A549 (cell line): ENCODE data around the gene LINGO4. TPM values are rescaled to one million over a fixed set of nuclear protein-coding genes. Genes with fewer than 3 reads are reported as not detected.

ENCODE experiments used
- ATAC-seq, 2 experiments: fragments of 200-7000 bp in 1 of 2; fragments of >200 bp in 1 of 2; cut with Nextera tagmentation in 1 of 2; cut with Tn5 transposase in 1 of 2; 3 replicates each; pipeline versions ENCODE4 v1.8.0 to v1.9.1; 2018 to 2020; ENCODE audit warnings: mild to moderate bottlenecking in 1 of 2, moderate library complexity in 1 of 2
- CTCF ChIA-PET: fragments of 300-600 bp; sonication (Branson Sonifier 250); formaldehyde crosslinking; extraction: SDS; loops from one replicate; lab custom pipeline; 2021; ENCODE audit warnings: antibody characterized with exemption, inconsistent platforms; lab: Yijun Ruan, JAX
- POLR2A ChIA-PET: fragments of 350-600 bp; formaldehyde crosslinking; extraction: SDS; loops from one replicate; lab custom pipeline; 2021; ENCODE audit warnings: antibody characterized with exemption, inconsistent platforms; lab: Yijun Ruan, JAX
- DNase-seq, 2 experiments: peaks; one replicate each; pipeline versions ENCODE4 v3.0.0 to v3.0.0-alpha.2; 2011 to 2016; ENCODE audit warnings: low read depth in 1 of 2, low spot score in 1 of 2
- FAIRE-seq: peaks from 2 replicates; lab custom pipeline; 2011; peaks lifted over from hg19 to GRCh38; lab: Jason Lieb, UNC
- H3K27ac ChIP-seq, 2 experiments: fragments of >200 bp; sonication (Bioruptor Twin); formaldehyde crosslinking; 3 replicates each; pipeline ENCODE4 v1.5.1; 2016 to 2017
- H3K4me1 ChIP-seq: fragments of >200 bp; sonication (Bioruptor Twin); formaldehyde crosslinking; 3 replicates; pipeline ENCODE4 v1.6.1; 2016
- H3K4me2 ChIP-seq: fragments of >200 bp; sonication (Bioruptor Twin); formaldehyde crosslinking; 3 replicates; pipeline ENCODE4 v1.6.1; 2016
- H3K4me3 ChIP-seq: fragments of >200 bp; sonication (Bioruptor Twin); formaldehyde crosslinking; 3 replicates; pipeline ENCODE4 v1.5.1; 2016
- H3K9me3 ChIP-seq: fragments of >200 bp; sonication (Bioruptor Twin); formaldehyde crosslinking; 3 replicates; pipeline ENCODE4 v1.6.1; 2016
- BHLHE40 ChIP-seq: IDR thresholded peaks from 2 replicates; pipeline ENCODE4 v1.6.1; 2012; ENCODE audit warnings: low read depth, low read length, inconsistent platforms
- CBX2 ChIP-seq: fragments of 200-600 bp; sonication (generic); IDR thresholded peaks from 2 replicates; pipeline ENCODE4 v1.6.1; 2016; ENCODE audit warnings: low read depth, mild to moderate bottlenecking, borderline replicate concordance
- CEBPB ChIP-seq, 2 experiments: fragments of >200 bp in 1 of 2; sonication (Bioruptor Twin) in 1 of 2; formaldehyde crosslinking in 1 of 2; IDR thresholded peaks; 2 replicates each; pipeline ENCODE4 v1.6.1; 2012 to 2016
- CHD2 ChIP-seq: fragments of 150-350 bp; IDR thresholded peaks from 2 replicates; pipeline ENCODE4 v1.6.1; 2014; ENCODE audit warnings: low read length; ENCODE audit not compliant: partially characterized antibody
- EHF ChIP-seq: fragments of 250-450 bp; sonication (Bioruptor Pico); IDR thresholded peaks from 2 replicates; pipeline ENCODE4 v1.5.0; 2020; ENCODE audit warnings: mild to moderate bottlenecking
- EP300 ChIP-seq, 2 experiments: fragments of >200 bp; sonication (Bioruptor Twin); formaldehyde crosslinking; IDR thresholded peaks; 2 replicates in 1 of 2; 3 replicates in 1 of 2; pipeline ENCODE4 v1.6.1; 2016 to 2017
- ESRRA ChIP-seq: fragments of 150-350 bp; IDR thresholded peaks from 2 replicates; pipeline ENCODE4 v1.6.1; 2014; ENCODE audit warnings: mild to moderate bottlenecking, low read length, borderline replicate concordance
- FOSL2 ChIP-seq, 2 experiments: fragments of 450-650 bp in 1 of 2; fragments of >200 bp in 1 of 2; sonication (Bioruptor Twin) in 1 of 2; formaldehyde crosslinking; IDR thresholded peaks; 2 replicates each; pipeline versions ENCODE4 v1.5.0 to v1.6.1; 2016 to 2020; ENCODE audit warnings: mild to moderate bottlenecking in 1 of 2, moderate library complexity in 1 of 2
- JUNB ChIP-seq: fragments of >200 bp; sonication (Bioruptor Twin); formaldehyde crosslinking; IDR thresholded peaks from 2 replicates; pipeline ENCODE4 v1.6.1; 2016
- KDM5A ChIP-seq: fragments of 200-600 bp; sonication (generic); IDR thresholded peaks from 2 replicates; pipeline ENCODE4 v1.6.1; 2016; ENCODE audit warnings: antibody characterized with exemption, mild to moderate bottlenecking
- MYC ChIP-seq: IDR thresholded peaks from 2 replicates; pipeline ENCODE4 v1.6.1; 2012; ENCODE audit warnings: mild to moderate bottlenecking, inconsistent platforms, low read length, improper control_type of control experiment, borderline replicate concordance
- NFE2L2 ChIP-seq: fragments of 150-350 bp; conservative IDR thresholded peaks from 2 replicates; pipeline ENCODE4 v1.6.1; 2014; ENCODE audit warnings: low read length
- NPAS2 ChIP-seq: fragments of 250-450 bp; sonication (Bioruptor Pico); IDR thresholded peaks from 2 replicates; pipeline ENCODE4 v1.8.0; 2022; ENCODE audit warnings: mild to moderate bottlenecking, moderate library complexity, borderline replicate concordance
- NR3C1 ChIP-seq: fragments of >200 bp; sonication (Bioruptor Twin); formaldehyde crosslinking; IDR thresholded peaks from 3 replicates; pipeline ENCODE4 v1.6.1; 2017
- PHF8 ChIP-seq: fragments of 200-600 bp; sonication (generic); IDR thresholded peaks from 2 replicates; pipeline ENCODE4 v1.6.1; 2016; ENCODE audit warnings: low read depth, mild to moderate bottlenecking, antibody characterized with exemption, moderate library complexity, borderline replicate concordance
- RAD21 ChIP-seq, 2 experiments: fragments of >200 bp in 1 of 2; sonication (Bioruptor Twin) in 1 of 2; formaldehyde crosslinking in 1 of 2; IDR thresholded peaks in 1 of 2; conservative IDR thresholded peaks in 1 of 2; 2 replicates in 1 of 2; 3 replicates in 1 of 2; pipeline ENCODE4 v1.6.1; 2012 to 2018; ENCODE audit warnings: inconsistent platforms in 1 of 2
- RARB ChIP-seq: fragments of 250-450 bp; sonication (Bioruptor Pico); IDR thresholded peaks from 2 replicates; pipeline ENCODE4 v1.8.0; 2021; ENCODE audit warnings: mild to moderate bottlenecking, moderate library complexity
- RCOR1 ChIP-seq: fragments of 150-350 bp; IDR thresholded peaks from 2 replicates; pipeline ENCODE4 v1.6.1; 2014; ENCODE audit warnings: antibody characterized with exemption, low read length, low read depth
- RFX5 ChIP-seq: fragments of 450-650 bp; IDR thresholded peaks from 2 replicates; pipeline ENCODE4 v1.7.1; 2014; ENCODE audit warnings: antibody characterized with exemption, mild to moderate bottlenecking, moderate library complexity
- RNF2 ChIP-seq: fragments of 200-600 bp; sonication (generic); IDR thresholded peaks from 2 replicates; pipeline ENCODE4 v1.6.1; 2016; ENCODE audit warnings: low read depth, mild to moderate bottlenecking, antibody characterized with exemption, moderate library complexity, borderline replicate concordance
- SMC3 ChIP-seq: fragments of >200 bp; sonication (Bioruptor Twin); formaldehyde crosslinking; IDR thresholded peaks from 3 replicates; pipeline ENCODE4 v1.6.1; 2018; ENCODE audit warnings: inconsistent platforms
- SREBF2 ChIP-seq: fragments of 450-650 bp; IDR thresholded peaks from 2 replicates; pipeline ENCODE4 v1.6.1; 2014; ENCODE audit warnings: mild to moderate bottlenecking, moderate library complexity
- ZC3H11A ChIP-seq: fragments of 450-650 bp; IDR thresholded peaks from 2 replicates; pipeline ENCODE4 v1.6.1; 2014; ENCODE audit warnings: antibody characterized with exemption, mild to moderate bottlenecking
- WGBS: methylation state at CpG from one replicate; pipeline ENCODE4 v1.1.6; 2017; ENCODE audit errors: missing lambda C conversion rate; 5-methylcytosine and 5-hydroxymethylcytosine counted together
- polyA plus RNA-seq, 4 experiments: library from polyadenylated mRNA; depleted of rRNA in 3 of 4; stranded (reverse); fragments of >200 nt; fragmentation: RNase III in 1 of 4; extraction: RNeasy Plus Mini Kit Qiagen cat#74134 plus additional on column Dnase treatment in 1 of 4; gene quantifications; 2 replicates in 3 of 4; 3 replicates in 1 of 4; pipeline ENCODE4 v1.2.3, GENCODE V29; 2011 to 2017
- TF ChIP-seq, protein P1 (sequence below): fragments of >200 bp; sonication (Bioruptor Twin); formaldehyde crosslinking; IDR thresholded peaks from 3 replicates; pipeline ENCODE4 v1.6.1; 2016
- TF ChIP-seq, protein P2 (sequence below): fragments of >200 bp; sonication (Bioruptor Twin); formaldehyde crosslinking; IDR thresholded peaks from 3 replicates; pipeline ENCODE4 v1.5.1; 2016
- TF ChIP-seq, protein P3 (sequence below): fragments of 450-650 bp; IDR thresholded peaks from 2 replicates; pipeline ENCODE4 v1.6.1; 2014; ENCODE audit warnings: antibody characterized with exemption
- TF ChIP-seq, protein P4 (sequence below): fragments of >200 bp; sonication (Bioruptor Twin); formaldehyde crosslinking; IDR thresholded peaks from 2 replicates; pipeline ENCODE4 v1.6.1; 2016
- TF ChIP-seq, protein P5 (sequence below): fragments of 200-600 bp; sonication (generic); IDR thresholded peaks from 2 replicates; pipeline ENCODE4 v1.6.1; 2016; ENCODE audit warnings: antibody characterized with exemption, mild to moderate bottlenecking, moderate library complexity
- TF ChIP-seq, protein P6 (sequence below): fragments of 250-450 bp; sonication (Bioruptor Pico); IDR thresholded peaks from 2 replicates; pipeline ENCODE4 v1.5.0; 2021; ENCODE audit warnings: mild to moderate bottlenecking, moderate library complexity, borderline replicate concordance

LINGO4 gene
- polyA plus RNA-seq, 2 of the 4 experiments (the other 2 are of a cell fraction) = not detected

DNA sequence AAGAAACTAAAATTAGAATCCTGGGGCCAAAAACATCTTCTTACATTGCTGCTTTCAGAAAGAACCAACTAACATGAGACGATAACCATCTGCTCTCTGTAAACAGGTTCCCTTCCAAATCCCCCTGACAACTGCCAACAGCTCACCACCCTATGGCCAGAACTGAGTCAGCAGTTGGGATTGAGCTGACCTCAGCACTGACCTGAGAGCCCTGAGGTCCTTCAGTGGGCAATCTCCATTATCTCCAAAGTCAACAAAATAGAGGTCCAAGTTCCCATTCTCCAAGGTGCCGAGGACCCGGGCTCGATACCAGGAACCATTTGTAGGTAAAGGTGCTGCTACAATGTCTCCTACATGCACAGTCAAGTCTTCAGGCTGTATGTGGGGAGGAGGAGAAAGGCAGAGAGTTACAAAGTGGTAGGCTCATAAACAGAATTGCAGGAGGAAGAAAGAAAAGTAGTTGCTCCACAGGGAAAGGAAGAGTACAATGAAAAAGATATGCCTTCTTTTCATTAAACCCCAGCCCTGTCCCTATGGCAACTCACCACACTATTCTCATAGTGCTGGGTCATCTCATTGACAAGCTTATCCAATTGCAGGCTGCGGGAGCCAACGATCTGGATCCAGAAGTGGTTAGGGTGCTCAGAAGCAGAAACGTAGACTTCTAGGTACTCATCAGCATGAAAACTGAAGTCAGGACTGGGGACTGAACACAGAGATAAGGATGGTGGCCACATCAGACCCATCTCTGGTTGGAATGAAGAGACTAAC lies 29.1 kb downstream of the LINGO4 start:
- no peak for FAIRE-seq

DNA sequence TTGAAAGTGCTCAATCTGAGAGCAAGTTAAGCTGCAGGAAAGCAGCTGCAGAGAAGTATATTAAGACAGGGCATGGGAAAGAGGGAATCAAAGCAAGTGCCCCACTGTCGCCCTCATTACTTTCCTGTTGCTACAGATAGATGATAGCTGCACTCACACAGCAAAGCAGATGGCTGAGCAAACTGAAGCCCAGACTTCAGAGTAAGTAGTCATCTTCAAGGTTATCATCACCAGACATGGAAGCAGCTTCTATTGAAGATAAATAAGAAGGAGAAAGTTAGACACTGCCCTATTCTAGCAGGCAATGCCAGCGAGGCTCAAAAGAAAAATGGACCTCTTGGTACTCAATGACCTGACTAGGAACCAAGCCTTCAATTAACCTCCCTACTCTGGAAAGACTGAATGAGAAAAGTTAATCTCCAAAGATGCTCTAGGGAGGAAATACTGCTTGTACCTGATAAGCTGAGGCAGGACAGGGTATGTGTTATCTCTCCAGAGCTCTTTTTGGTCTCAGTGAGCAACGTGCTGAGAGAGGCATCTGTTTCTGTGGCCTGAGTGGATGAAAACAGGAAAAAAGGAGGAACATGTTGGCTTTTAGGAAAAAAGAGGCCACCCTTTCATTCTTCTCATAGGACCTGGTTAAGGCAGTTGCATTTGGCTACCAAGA lies 30.8 kb downstream of the LINGO4 start:
- no peak overlapping the region for H3K27ac ChIP-seq
- no peak overlapping the region for H3K4me2 ChIP-seq
- ChIA-PET CTCF (interaction anchor here (0.7 to 2.8 kb wide), 6 partner anchors 9 to 120 kb away, joined by 3 to 8 read pairs (median 5); no protein-coding TSS in a partner anchor), POLR2A (no interaction called here)
- ATAC-seq (no peak), FAIRE-seq (no peak), DNase-seq (no peak)
- H3K9me3 ChIP-seq = no peaks in the 10 kb centered on the region
- H3K4me1 ChIP-seq = no peaks in the 10 kb centered on the region
- H3K4me3 ChIP-seq = no peak overlapping the region
- 59% methylated on average over 3 of the region's 3 CpGs for WGBS
- TF ChIP-seq, protein P1, sequence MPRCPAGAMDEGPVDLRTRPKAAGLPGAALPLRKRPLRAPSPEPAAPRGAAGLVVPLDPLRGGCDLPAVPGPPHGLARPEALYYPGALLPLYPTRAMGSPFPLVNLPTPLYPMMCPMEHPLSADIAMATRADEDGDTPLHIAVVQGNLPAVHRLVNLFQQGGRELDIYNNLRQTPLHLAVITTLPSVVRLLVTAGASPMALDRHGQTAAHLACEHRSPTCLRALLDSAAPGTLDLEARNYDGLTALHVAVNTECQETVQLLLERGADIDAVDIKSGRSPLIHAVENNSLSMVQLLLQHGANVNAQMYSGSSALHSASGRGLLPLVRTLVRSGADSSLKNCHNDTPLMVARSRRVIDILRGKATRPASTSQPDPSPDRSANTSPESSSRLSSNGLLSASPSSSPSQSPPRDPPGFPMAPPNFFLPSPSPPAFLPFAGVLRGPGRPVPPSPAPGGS = no peak
- TF ChIP-seq FOSL2 (IDR thresholded peaks at IDR 0.05) = no peak
- TF ChIP-seq FOSL2 (CRISPR knock-in tag; IDR thresholded peaks at IDR 0.05) = no peak
- no peak for TF ChIP-seq EHF (CRISPR knock-in tag)
- TF ChIP-seq, protein P2, sequence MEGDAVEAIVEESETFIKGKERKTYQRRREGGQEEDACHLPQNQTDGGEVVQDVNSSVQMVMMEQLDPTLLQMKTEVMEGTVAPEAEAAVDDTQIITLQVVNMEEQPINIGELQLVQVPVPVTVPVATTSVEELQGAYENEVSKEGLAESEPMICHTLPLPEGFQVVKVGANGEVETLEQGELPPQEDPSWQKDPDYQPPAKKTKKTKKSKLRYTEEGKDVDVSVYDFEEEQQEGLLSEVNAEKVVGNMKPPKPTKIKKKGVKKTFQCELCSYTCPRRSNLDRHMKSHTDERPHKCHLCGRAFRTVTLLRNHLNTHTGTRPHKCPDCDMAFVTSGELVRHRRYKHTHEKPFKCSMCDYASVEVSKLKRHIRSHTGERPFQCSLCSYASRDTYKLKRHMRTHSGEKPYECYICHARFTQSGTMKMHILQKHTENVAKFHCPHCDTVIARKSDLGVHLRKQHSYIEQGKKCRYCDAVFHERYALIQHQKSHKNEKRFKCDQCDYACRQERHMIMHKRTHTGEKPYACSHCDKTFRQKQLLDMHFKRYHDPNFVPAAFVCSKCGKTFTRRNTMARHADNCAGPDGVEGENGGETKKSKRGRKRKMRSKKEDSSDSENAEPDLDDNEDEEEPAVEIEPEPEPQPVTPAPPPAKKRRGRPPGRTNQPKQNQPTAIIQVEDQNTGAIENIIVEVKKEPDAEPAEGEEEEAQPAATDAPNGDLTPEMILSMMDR = no peak
- TF ChIP-seq SMC3 = no peak
- TF ChIP-seq MYC = no peak
- no peak for TF ChIP-seq CHD2
- TF ChIP-seq SREBF2 = no peak
- TF ChIP-seq CEBPB (IDR thresholded peaks at IDR 0.05) = no peak
- TF ChIP-seq, protein P3, sequence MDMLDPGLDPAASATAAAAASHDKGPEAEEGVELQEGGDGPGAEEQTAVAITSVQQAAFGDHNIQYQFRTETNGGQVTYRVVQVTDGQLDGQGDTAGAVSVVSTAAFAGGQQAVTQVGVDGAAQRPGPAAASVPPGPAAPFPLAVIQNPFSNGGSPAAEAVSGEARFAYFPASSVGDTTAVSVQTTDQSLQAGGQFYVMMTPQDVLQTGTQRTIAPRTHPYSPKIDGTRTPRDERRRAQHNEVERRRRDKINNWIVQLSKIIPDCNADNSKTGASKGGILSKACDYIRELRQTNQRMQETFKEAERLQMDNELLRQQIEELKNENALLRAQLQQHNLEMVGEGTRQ = no peak
- TF ChIP-seq NR3C1 = no peak
- TF ChIP-seq PHF8 = no peak
- no peak for TF ChIP-seq RCOR1

More for the DNA sequence above, 29.1 kb downstream of the LINGO4 start:
- Histone ChIP-seq H3K27ac (no peak overlapping the region), H3K4me1 (no peaks in the 10 kb centered on the region), H3K4me3 (no peak overlapping the region), H3K4me2 (no peak overlapping the region), H3K9me3 (no peaks in the 10 kb centered on the region)
- TF ChIP-seq RCOR1 = no peak
- TF ChIP-seq ZC3H11A = no peak
- TF ChIP-seq, protein P4, sequence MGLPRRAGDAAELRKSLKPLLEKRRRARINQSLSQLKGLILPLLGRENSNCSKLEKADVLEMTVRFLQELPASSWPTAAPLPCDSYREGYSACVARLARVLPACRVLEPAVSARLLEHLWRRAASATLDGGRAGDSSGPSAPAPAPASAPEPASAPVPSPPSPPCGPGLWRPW = no peak
- TF ChIP-seq CBX2 = no peak
- TF ChIP-seq RNF2 = no peak
- TF ChIP-seq KDM5A = no peak
- no peak for TF ChIP-seq NPAS2 (CRISPR knock-in tag)
- TF ChIP-seq NFE2L2 = no peak
- TF ChIP-seq EHF (CRISPR knock-in tag) = no peak
- TF ChIP-seq, protein P5, sequence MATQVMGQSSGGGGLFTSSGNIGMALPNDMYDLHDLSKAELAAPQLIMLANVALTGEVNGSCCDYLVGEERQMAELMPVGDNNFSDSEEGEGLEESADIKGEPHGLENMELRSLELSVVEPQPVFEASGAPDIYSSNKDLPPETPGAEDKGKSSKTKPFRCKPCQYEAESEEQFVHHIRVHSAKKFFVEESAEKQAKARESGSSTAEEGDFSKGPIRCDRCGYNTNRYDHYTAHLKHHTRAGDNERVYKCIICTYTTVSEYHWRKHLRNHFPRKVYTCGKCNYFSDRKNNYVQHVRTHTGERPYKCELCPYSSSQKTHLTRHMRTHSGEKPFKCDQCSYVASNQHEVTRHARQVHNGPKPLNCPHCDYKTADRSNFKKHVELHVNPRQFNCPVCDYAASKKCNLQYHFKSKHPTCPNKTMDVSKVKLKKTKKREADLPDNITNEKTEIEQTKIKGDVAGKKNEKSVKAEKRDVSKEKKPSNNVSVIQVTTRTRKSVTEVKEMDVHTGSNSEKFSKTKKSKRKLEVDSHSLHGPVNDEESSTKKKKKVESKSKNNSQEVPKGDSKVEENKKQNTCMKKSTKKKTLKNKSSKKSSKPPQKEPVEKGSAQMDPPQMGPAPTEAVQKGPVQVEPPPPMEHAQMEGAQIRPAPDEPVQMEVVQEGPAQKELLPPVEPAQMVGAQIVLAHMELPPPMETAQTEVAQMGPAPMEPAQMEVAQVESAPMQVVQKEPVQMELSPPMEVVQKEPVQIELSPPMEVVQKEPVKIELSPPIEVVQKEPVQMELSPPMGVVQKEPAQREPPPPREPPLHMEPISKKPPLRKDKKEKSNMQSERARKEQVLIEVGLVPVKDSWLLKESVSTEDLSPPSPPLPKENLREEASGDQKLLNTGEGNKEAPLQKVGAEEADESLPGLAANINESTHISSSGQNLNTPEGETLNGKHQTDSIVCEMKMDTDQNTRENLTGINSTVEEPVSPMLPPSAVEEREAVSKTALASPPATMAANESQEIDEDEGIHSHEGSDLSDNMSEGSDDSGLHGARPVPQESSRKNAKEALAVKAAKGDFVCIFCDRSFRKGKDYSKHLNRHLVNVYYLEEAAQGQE = no peak
- no peak for TF ChIP-seq BHLHE40
- no peak for TF ChIP-seq ESRRA
- TF ChIP-seq CEBPB (IDR thresholded peaks at IDR 0.05) = no peak
- TF ChIP-seq, protein P6, sequence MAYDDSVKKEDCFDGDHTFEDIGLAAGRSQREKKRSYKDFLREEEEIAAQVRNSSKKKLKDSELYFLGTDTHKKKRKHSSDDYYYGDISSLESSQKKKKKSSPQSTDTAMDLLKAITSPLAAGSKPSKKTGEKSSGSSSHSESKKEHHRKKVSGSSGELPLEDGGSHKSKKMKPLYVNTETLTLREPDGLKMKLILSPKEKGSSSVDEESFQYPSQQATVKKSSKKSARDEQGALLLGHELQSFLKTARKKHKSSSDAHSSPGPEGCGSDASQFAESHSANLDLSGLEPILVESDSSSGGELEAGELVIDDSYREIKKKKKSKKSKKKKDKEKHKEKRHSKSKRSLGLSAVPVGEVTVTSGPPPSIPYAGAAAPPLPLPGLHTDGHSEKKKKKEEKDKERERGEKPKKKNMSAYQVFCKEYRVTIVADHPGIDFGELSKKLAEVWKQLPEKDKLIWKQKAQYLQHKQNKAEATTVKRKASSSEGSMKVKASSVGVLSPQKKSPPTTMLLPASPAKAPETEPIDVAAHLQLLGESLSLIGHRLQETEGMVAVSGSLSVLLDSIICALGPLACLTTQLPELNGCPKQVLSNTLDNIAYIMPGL (CRISPR knock-in tag) = no peak
- TF ChIP-seq RARB (CRISPR knock-in tag) = no peak
- no peak for TF ChIP-seq MYC
- no peak for TF ChIP-seq EP300 (IDR thresholded peaks at IDR 0.05)
- no peak for TF ChIP-seq RFX5
- TF ChIP-seq RAD21 (conservative IDR thresholded peaks at IDR 0.05 in 1 of 2, IDR thresholded peaks at IDR 0.05 in 1 of 2) = no peak
- TF ChIP-seq JUNB = no peak
- ATAC-seq (no peak), DNase-seq (no peak)
- 92% methylated on average over 7 of the region's 7 CpGs for WGBS
- ChIA-PET POLR2A (no interaction called here), CTCF (interaction anchor here (1.0 to 2.0 kb wide), 4 partner anchors 12 to 41 kb away, joined by 3 to 8 read pairs (median 3); no protein-coding TSS in a partner anchor)
